HG03095 (cell line): ENCODE data around the gene UNKL.

Experiments
- ATAC-seq: cut with Tn5 transposase; IDR thresholded peaks from one replicate; pipeline ENCODE4 v1.9.1; 2021; ENCODE audit warnings: moderate library complexity; ENCODE audit not compliant: unreplicated experiment

The UNKL gene

GRCh38 chr16:1342526-1343427 is 71.7 kb downstream of the UNKL start:
- peak; percentile 88 for ATAC-seq

GRCh38 chr16:1341495-1342420 is 72.7 kb downstream of the UNKL start:
- no peak for ATAC-seq

GRCh38 chr16:1340730-1341494 is 73.6 kb downstream of the UNKL start:
- no peak for ATAC-seq

- no peak for ATAC-seq
Measured at GRCh38 chr16:1338855-1339675, 75.4 kb downstream of the UNKL start.

- ATAC-seq = no peak
Measured at GRCh38 chr16:1338119-1338730, 76.3 kb downstream of the UNKL start.

- no peak for ATAC-seq
Measured at GRCh38 chr16:1337486-1337885, 77.0 kb downstream of the UNKL start.

GRCh38 chr16:1336619-1337018 is 77.9 kb downstream of the UNKL start:
- no peak for ATAC-seq

- no peak for ATAC-seq
Measured at GRCh38 chr16:1335996-1336395, 78.5 kb downstream of the UNKL start.

GRCh38 chr16:1335211-1335971 is 79.1 kb downstream of the UNKL start:
- ATAC-seq = no peak

- ATAC-seq = no peak
Measured at GRCh38 chr16:1334739-1335138, 79.8 kb downstream of the UNKL start.

- ATAC-seq = no peak
Measured at GRCh38 chr16:1333854-1334700, 80.4 kb downstream of the UNKL start.

- no peak for ATAC-seq
Measured at GRCh38 chr16:1333149-1333812, 81.2 kb downstream of the UNKL start, which contains the start of gene BAIAP3. TSS of gene BAIAP3 (plus strand) at chr16:1333645. CDS start at chr16:1338550, 4,905 bp downstream.

- no peak for ATAC-seq
Measured at GRCh38 chr16:1332618-1333148, 81.8 kb downstream of the UNKL start.

- no peak for ATAC-seq
Measured at GRCh38 chr16:1331712-1332617, 82.5 kb downstream of the UNKL start.

GRCh38 chr16:1330931-1331711 is 83.4 kb downstream of the UNKL start:
- ATAC-seq = no peak
